GM18909 (cell line): Measurements from ENCODE around the gene AOAH.

Experiments
- ATAC-seq: cut with Tn5 transposase; IDR thresholded peaks from one replicate; pipeline ENCODE4 v1.9.1; 2021; ENCODE audit warnings: mild to moderate bottlenecking; ENCODE audit not compliant: unreplicated experiment, poor library complexity

The AOAH gene

GRCh38 chr7:36638586-36639263, 85.6 kb downstream of the AOAH start:
- ATAC-seq, result no peak

GRCh38 chr7:36638140-36638539, 86.2 kb downstream of the AOAH start:
- no peak for ATAC-seq

GRCh38 chr7:36637417-36637816, 86.9 kb downstream of the AOAH start:
- ATAC-seq, result no peak

DNA sequence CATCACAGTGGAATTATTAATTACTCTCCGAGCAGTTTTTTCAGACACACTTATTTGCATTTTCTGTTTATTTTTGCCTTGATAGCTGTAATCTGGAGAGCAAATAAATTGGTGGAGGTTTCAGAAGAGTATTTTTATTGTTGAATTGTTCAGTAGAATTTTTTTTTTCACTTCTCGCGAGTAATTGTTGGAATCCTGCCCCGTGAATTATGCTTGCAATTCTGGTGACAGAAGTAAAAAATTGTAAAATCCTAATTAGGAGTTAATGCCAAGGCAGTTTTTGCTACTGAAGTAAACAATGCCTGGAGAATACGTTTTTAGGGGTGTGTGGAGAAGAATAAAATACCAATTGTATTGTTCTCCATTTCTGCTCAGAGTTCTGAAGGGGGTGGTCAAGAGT, 88.2 kb downstream of the AOAH start:
- no peak for ATAC-seq

DNA sequence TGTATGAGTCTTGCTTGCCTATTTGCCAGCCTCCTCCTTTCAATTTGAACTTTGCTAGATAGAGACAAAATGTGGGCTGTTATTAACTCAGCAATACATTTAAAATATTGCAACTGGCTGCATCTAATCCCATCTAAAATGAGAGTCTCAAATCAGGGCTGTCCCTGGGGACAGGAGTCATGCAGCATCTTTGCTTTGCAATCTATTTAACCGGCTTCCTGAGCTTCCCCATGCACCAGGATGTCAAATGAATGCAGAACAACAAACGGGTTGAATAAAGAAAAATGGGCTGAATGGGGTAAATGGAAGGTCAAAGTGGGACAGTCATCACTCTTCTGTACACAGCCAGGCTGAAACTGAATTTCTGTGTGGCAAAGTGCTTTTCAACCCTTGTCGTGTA, 89.2 kb downstream of the AOAH start:
- no peak for ATAC-seq

DNA sequence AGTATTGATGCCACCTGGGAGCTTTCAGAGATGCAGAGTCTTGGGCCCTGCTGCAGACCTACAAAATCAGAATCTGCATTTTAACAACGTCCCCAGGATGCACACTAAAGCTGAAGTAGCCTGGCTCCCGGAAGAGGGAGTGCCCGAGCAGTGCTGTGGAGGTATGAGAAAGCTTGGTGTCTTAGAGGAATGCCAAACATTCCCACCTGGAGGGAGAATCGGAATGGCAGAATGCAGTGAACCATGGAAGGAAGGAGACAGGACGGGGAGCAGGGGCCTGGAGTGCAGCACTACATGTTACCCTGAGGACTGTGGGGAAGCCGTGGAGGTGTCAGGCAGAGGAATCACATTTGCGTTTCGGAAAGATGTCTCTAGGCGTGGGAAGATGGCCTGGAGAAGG, 90.9 kb downstream of the AOAH start:
- no peak for ATAC-seq

DNA sequence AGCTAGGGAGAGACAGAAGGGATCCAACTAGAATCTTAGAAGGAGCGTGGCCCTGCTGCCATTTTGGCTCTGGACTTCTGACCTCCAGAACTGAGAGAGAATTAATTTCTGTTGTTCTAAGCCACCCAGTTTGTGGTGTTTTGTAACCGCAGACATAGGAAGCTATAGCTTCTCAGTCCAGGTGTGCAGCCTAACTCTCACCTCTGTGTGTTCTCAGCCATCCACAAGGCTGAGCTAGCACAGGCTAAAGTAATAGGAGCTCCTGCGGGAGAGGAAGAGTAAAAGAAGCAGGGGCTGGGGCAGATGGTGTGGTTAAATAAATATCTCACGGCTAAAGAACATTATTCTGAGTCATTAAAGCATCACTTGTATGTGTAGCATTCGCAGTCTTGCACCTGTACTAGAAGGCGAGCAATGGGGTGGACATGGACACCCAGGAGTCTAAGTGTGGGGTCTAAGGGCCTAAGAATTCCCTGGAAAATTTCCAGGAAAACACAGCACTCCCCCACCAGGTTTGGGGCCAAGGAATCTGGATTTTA, 94.1 kb downstream of the AOAH start:
- no peak for ATAC-seq

DNA sequence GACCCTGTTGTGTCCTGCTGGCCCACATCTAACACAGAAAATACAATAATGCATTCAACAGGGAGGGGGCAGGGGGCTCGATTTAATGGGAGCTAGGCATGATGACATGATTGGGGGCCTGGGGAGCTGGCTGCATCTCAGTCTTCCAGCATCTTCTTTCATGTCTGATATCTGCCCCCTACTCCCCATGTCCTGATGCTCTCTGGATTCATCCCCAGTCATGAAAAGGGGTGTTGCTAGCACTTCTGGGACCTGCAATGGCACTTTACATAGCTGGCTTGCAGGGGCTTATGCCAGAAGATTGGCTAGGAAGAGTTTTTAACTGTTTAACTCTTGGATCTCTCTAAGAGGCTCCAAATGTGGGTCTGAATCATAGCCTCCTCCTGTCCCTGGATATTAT, 94.9 kb downstream of the AOAH start:
- no peak for ATAC-seq

GRCh38 chr7:36627836-36628235, 96.5 kb downstream of the AOAH start:
- no peak for ATAC-seq

- no peak for ATAC-seq
These were observed 98.2 kb downstream of the AOAH start for GRCh38 chr7:36626111-36626510.

DNA sequence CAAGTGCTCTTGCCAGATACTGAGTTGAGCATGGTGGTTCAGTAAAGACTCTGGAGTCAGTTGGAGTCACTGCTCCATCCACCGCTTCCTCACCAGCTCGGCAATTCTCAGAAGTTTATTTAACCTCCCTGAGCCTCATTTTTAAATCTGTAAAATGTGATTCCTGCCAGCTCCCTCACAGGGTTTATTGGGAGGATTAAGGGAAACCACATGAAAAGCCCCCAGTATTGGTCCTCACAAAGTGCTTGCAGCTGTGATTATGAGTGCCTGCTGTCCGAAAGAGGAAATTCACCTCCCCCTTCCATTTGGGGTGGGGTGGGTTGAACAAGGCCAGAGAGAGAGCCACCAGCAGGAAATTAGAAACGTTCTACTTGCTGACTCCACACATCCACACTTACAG, 99.0 kb downstream of the AOAH start:
- ATAC-seq, result no peak

- ATAC-seq, result no peak
These were observed 101.0 kb downstream of the AOAH start for GRCh38 chr7:36623247-36623646.

DNA sequence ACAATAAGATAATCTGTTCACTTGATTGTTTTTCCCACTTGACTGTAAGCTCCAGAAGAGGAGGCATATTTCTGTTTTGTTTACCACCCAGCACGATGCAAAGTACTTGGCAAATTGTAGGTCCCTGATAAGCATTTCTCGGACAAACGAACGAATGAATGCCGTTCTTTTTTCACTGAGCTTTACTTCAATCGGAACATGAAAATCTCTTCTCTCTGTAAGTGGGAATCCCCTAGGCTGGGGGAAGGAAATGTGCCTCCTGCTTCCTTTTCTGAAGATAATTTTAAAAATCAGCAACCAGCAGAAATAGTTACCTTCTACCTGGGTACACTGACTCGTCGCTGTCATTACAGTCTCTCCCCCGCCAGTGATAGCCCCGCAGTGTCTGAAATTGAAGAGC, 102.9 kb downstream of the AOAH start:
- no peak for ATAC-seq

- ATAC-seq, result no peak
These were observed 104.1 kb downstream of the AOAH start for GRCh38 chr7:36620166-36620708.

DNA sequence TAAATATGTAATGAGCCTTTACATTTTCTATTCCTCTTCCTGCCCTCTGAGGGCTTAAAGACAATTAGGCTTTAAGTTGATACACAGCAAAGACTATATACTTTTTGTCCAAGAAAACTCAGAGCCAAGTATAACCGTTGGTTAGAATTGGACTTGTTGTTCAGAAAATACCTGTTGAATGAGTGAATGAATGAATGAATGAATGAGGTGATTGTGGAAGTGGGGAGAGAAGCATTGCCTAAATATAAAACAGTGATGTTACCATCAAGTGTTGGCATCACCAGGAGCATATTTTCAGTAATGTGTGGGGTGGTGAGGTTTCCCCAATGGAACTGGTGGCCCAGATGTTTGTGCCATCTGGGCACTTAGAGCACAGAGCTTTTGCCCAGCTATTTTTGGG, 106.9 kb downstream of the AOAH start:
- ATAC-seq, result no peak

- no peak for ATAC-seq
These were observed 108.3 kb downstream of the AOAH start for GRCh38 chr7:36615852-36616540.

GRCh38 chr7:36614959-36615358, 109.3 kb downstream of the AOAH start:
- no peak for ATAC-seq

- no peak for ATAC-seq
These were observed 111.2 kb downstream of the AOAH start for GRCh38 chr7:36613031-36613614.

- no peak for ATAC-seq
These were observed 112.6 kb downstream of the AOAH start for GRCh38 chr7:36611703-36612102.

DNA sequence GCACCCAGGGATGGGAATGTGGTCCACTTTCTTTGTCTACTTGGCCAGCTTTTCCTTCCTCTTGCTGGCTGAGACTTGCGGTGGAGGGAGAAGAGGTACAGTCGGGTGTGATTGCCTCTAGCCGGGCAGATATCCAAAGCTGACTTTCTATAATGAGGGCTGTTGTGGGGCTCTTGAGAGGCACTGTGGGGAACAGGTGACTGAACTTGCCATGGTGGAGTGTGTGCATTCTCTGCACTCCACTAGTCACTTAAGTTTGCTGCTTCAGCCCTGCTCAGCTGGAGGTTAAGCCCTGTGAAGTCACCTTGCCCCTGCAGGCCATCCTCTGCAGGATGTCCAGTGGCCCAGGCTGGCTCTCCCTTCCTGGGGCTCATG, 116.6 kb downstream of the AOAH start:
- no peak for ATAC-seq

DNA sequence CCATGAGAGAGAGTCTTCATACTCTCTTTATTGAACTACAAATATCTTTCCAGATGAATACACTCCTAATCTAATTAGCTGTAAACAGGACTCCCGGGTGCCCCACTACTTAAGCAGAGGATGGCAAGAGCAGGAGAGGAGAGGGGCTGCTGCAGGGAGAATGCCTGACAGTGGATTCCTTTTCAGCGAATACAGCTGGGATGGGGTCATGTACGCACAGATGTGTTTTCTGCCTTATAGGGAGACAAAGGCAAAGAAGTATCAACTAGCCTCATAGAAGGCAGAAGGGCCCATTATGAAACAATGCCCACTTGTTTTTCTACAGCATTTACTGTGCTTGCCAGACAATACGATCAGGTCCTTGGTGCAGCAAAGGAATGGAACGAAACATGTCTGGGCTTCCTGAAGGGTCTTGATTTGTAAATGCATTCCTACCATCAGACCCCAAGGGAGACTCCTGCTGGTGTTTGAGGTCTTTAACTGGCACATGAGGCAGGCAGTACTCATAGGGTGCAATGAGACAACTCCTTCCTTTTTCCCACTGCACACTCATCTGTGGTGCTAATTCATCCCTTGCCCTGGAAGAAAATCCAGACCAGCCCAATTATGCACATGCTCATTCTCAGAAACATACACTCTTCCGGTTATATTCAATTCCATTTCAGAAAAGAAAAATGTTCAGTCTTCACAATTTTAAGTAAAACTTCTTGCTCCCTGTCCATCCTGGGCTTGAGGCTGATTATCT, 117.1 kb downstream of the AOAH start:
- no peak for ATAC-seq
